IPS-15b (cell line): ENCODE data around the gene PLCH1.

Experiments
- H3K27me3 ChIP-seq: one replicate; pipeline ENCODE4 v1.6.1; 2013; ENCODE audit warnings: low read length; ENCODE audit not compliant: control insufficient read depth, insufficient read depth
- H3K36me3 ChIP-seq: one replicate; pipeline ENCODE4 v1.6.1; 2013; ENCODE audit warnings: low read length; ENCODE audit not compliant: control insufficient read depth, insufficient read depth
- H3K4me1 ChIP-seq: one replicate; pipeline ENCODE4 v1.6.1; 2013; ENCODE audit warnings: mild to moderate bottlenecking, low read length; ENCODE audit not compliant: control insufficient read depth, insufficient read depth
- H3K4me3 ChIP-seq: one replicate; pipeline ENCODE4 v1.5.1; 2013; ENCODE audit warnings: low read depth, low read length
- H3K9ac ChIP-seq: one replicate; pipeline ENCODE4 v1.6.1; 2013; ENCODE audit warnings: low read depth, mild to moderate bottlenecking, low read length
- H3K9me3 ChIP-seq: one replicate; pipeline ENCODE4 v1.6.1; 2013; ENCODE audit warnings: mild to moderate bottlenecking, low read length; ENCODE audit not compliant: control insufficient read depth, insufficient read depth

PLCH1 gene

GRCh38 chr3:155553326-155553725, 191.5 kb downstream of the PLCH1 start:
- Histone ChIP-seq H3K9ac (no peak overlapping the region), H3K4me3 (no peak overlapping the region), H3K36me3 (no peaks in the 10 kb centered on the region), H3K27me3 (no peaks in the 10 kb centered on the region), H3K4me1 (no peaks in the 10 kb centered on the region), H3K9me3 (no peaks in the 10 kb centered on the region)

GRCh38 chr3:155550391-155550790, 194.5 kb downstream of the PLCH1 start:
- Histone ChIP-seq H3K36me3 (no peaks in the 10 kb centered on the region), H3K4me3 (no peak overlapping the region), H3K9ac (no peak overlapping the region), H3K9me3 (no peaks in the 10 kb centered on the region), H3K27me3 (no peaks in the 10 kb centered on the region), H3K4me1 (no peaks in the 10 kb centered on the region)

- Histone ChIP-seq H3K9ac (no peak overlapping the region), H3K9me3 (no peaks in the 10 kb centered on the region), H3K36me3 (no peaks in the 10 kb centered on the region), H3K4me3 (no peak overlapping the region), H3K4me1 (no peaks in the 10 kb centered on the region), H3K27me3 (no peaks in the 10 kb centered on the region)
Observed at GRCh38 chr3:155549087-155549486, 195.8 kb downstream of the PLCH1 start.

GRCh38 chr3:155548195-155548594, 196.7 kb downstream of the PLCH1 start:
- Histone ChIP-seq H3K4me3 (no peak overlapping the region), H3K27me3 (no peaks in the 10 kb centered on the region), H3K4me1 (no peaks in the 10 kb centered on the region), H3K9ac (no peak overlapping the region), H3K9me3 (no peaks in the 10 kb centered on the region), H3K36me3 (no peaks in the 10 kb centered on the region)

- Histone ChIP-seq H3K36me3 (no peaks in the 10 kb centered on the region), H3K4me3 (no peak overlapping the region), H3K27me3 (no peaks in the 10 kb centered on the region), H3K9me3 (no peaks in the 10 kb centered on the region), H3K9ac (no peak overlapping the region), H3K4me1 (no peaks in the 10 kb centered on the region)
Observed at GRCh38 chr3:155535098-155535497, 209.8 kb downstream of the PLCH1 start.

- Histone ChIP-seq H3K4me1 (peaks cover 3% of the 10 kb centered on the region), H3K9me3 (no peaks in the 10 kb centered on the region), H3K27me3 (no peaks in the 10 kb centered on the region), H3K4me3 (no peak overlapping the region), H3K36me3 (no peaks in the 10 kb centered on the region), H3K9ac (no peak overlapping the region)
Observed at GRCh38 chr3:155528579-155528978, 216.3 kb downstream of the PLCH1 start.

- Histone ChIP-seq H3K4me3 (no peak overlapping the region), H3K9ac (no peak overlapping the region), H3K27me3 (no peaks in the 10 kb centered on the region), H3K4me1 (peaks cover 3% of the 10 kb centered on the region), H3K9me3 (no peaks in the 10 kb centered on the region), H3K36me3 (no peaks in the 10 kb centered on the region)
Observed at GRCh38 chr3:155525324-155525833, 219.5 kb downstream of the PLCH1 start.

- no peaks in the 10 kb centered on the region for H3K36me3 ChIP-seq
- H3K4me3 ChIP-seq, result no peak overlapping the region
- H3K9me3 ChIP-seq, result no peaks in the 10 kb centered on the region
- no peaks in the 10 kb centered on the region for H3K27me3 ChIP-seq
- H3K9ac ChIP-seq, result no peak overlapping the region
- no peaks in the 10 kb centered on the region for H3K4me1 ChIP-seq
Observed at GRCh38 chr3:155520463-155520862, 224.4 kb downstream of the PLCH1 start.

- no peaks in the 10 kb centered on the region for H3K27me3 ChIP-seq
- H3K9me3 ChIP-seq, result no peaks in the 10 kb centered on the region
- H3K9ac ChIP-seq, result no peak overlapping the region
- H3K4me1 ChIP-seq, result no peaks in the 10 kb centered on the region
- H3K36me3 ChIP-seq, result peaks cover 2% of the 10 kb centered on the region
- H3K4me3 ChIP-seq, result no peak overlapping the region
Observed at GRCh38 chr3:155519078-155519477, 225.8 kb downstream of the PLCH1 start.

- Histone ChIP-seq H3K27me3 (no peaks in the 10 kb centered on the region), H3K9me3 (no peaks in the 10 kb centered on the region), H3K9ac (no peak overlapping the region), H3K4me1 (no peaks in the 10 kb centered on the region), H3K36me3 (peaks cover 3% of the 10 kb centered on the region), H3K4me3 (no peak overlapping the region)
Observed at GRCh38 chr3:155517903-155518302, 227.0 kb downstream of the PLCH1 start.

GRCh38 chr3:155516439-155516838, 228.4 kb downstream of the PLCH1 start:
- Histone ChIP-seq H3K27me3 (no peaks in the 10 kb centered on the region), H3K4me1 (peaks cover 5% of the 10 kb centered on the region), H3K4me3 (no peak overlapping the region), H3K36me3 (peaks cover 3% of the 10 kb centered on the region), H3K9ac (no peak overlapping the region), H3K9me3 (no peaks in the 10 kb centered on the region)

- Histone ChIP-seq H3K9me3 (no peaks in the 10 kb centered on the region), H3K4me1 (peaks cover 5% of the 10 kb centered on the region), H3K4me3 (no peak overlapping the region), H3K27me3 (no peaks in the 10 kb centered on the region), H3K9ac (no peak overlapping the region), H3K36me3 (peaks cover 3% of the 10 kb centered on the region)
Observed at GRCh38 chr3:155512867-155513261, 232.0 kb downstream of the PLCH1 start.
